BLaER1 treated with 17β-estradiol and CSF1 and Interleukin-3, amounts not matched to agents 10 nM and 100 nM (cell line): Measurements from ENCODE around the gene BCR.

Source experiments
- H3K27ac ChIP-seq, 11 experiments: shearing (Covaris generic); formaldehyde crosslinking; 2 replicates each; pipeline ENCODE4 v1.8.1; 2022
- H3K27me3 ChIP-seq, 11 experiments: shearing (Covaris generic); formaldehyde crosslinking; 2 replicates each; pipeline ENCODE4 v1.8.1; 2022
- H3K36me3 ChIP-seq, 11 experiments: shearing (Covaris generic); formaldehyde crosslinking; 2 replicates each; pipeline ENCODE4 v1.8.1; 2022
- H3K4me1 ChIP-seq, 10 experiments: shearing (Covaris generic); formaldehyde crosslinking; 2 replicates each; pipeline ENCODE4 v1.8.1; 2022
- H3K4me2 ChIP-seq, 11 experiments: shearing (Covaris generic); formaldehyde crosslinking; 2 replicates each; pipeline ENCODE4 v1.8.1; 2022
- H3K4me3 ChIP-seq, 10 experiments: shearing (Covaris generic); formaldehyde crosslinking; 2 replicates each; pipeline ENCODE4 v1.8.1; 2022
- H3K9ac ChIP-seq, 11 experiments: shearing (Covaris generic); formaldehyde crosslinking; 2 replicates each; pipeline ENCODE4 v1.8.1; 2022
- H3K9me3 ChIP-seq, 11 experiments: shearing (Covaris generic); formaldehyde crosslinking; replicated peaks in 1 of 11; 2 replicates each; pipeline ENCODE4 v1.8.1; 2022
- H4K20me1 ChIP-seq, 11 experiments: shearing (Covaris generic); formaldehyde crosslinking; 2 replicates each; pipeline ENCODE4 v1.8.1; 2022
- Cebpa-rat ChIP-seq, 11 experiments: shearing (Covaris generic); IDR thresholded peaks; 2 replicates each; pipeline ENCODE4 v1.8.1; 2022

The BCR gene

GRCh38 chr22:23193196-23193827 lies 13.0 kb downstream of the BCR start:
- peak overlapping the region in 1 of 11 experiments; percentile 44; a peak in 2 of 22 replicates for H3K9ac ChIP-seq
- no peak for TF ChIP-seq Cebpa-rat (IDR thresholded peaks at IDR 0.05)
- no peak overlapping the region for H3K4me3 ChIP-seq
- peaks cover 19 to 98% (median 84%) of the 10 kb centered on the region in 10 experiments for H3K4me1 ChIP-seq
- H3K27me3 ChIP-seq: no peaks in the 10 kb centered on the region
- peaks cover 8 to 81% (median 51%) of the 10 kb centered on the region in 11 experiments; a peak in 20 of 22 replicates for H3K36me3 ChIP-seq
- no peaks in the 10 kb centered on the region for H3K9me3 ChIP-seq
- peak overlapping the region; percentile 14 to 98 (median 91) for H3K4me2 ChIP-seq
- peak overlapping the region in 6 of 11 experiments; percentile 55 to 80 (median 66); a peak in 8 of 22 replicates for H3K27ac ChIP-seq
- H4K20me1 ChIP-seq: peaks cover 44 to 100% (median 62%) of the 10 kb centered on the region in 11 experiments; a peak in 21 of 22 replicates

DNA sequence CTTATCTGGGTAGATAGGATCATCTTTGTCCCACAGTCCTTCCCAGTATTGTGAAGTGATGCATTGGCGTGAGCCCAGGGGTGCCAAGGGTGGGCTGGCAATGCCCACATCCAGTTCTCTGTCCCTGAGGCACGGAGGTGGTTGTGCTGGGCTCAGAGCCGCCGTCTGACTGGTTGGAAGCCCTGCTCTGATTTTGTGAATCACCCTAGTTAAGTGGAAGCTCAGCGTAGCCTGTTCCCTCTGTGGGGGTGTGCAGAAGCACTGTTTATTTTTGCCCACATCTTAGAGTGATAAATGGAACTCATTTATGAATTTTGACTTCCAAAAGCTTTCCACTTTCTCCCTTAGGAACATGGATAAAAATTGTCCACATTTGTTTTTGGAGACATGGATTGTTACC lies 13.6 kb downstream of the BCR start:
- Histone ChIP-seq H4K20me1 (peaks cover 50 to 100% (median 67%) of the 10 kb centered on the region in 11 experiments; a peak in 21 of 22 replicates), H3K4me2 (peak overlapping the region; percentile 14 to 98 (median 91)), H3K4me1 (peaks cover 23 to 98% (median 84%) of the 10 kb centered on the region in 10 experiments), H3K27ac (peak overlapping the region in 5 of 11 experiments; percentile 4 to 80 (median 65); a peak in 4 of 22 replicates), H3K4me3 (no peak overlapping the region), H3K9me3 (no peaks in the 10 kb centered on the region), H3K36me3 (peaks cover 8 to 84% (median 57%) of the 10 kb centered on the region in 11 experiments; a peak in 20 of 22 replicates), H3K9ac (no peak overlapping the region), H3K27me3 (no peaks in the 10 kb centered on the region)
- TF ChIP-seq Cebpa-rat (IDR thresholded peaks at IDR 0.05): no peak

DNA sequence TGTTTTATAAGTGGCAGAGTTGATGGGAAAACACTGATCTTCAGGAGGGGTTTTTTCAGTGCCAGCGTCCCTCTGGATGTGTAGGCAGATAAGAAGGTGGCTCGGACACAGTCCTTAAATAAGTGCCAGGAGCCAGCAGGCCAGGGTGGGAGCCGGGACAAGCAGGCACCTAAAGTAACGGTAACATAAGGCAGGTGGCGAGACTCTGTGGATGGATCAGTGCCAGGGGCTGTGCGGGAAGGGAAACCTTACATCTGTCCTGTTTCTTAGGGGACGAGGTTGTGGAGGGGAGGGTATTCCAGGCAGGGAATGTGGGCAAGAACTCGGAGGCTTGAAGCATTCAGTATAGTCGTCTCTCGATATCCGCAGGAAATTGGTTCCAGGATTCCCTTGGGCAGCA lies 15.9 kb downstream of the BCR start:
- H4K20me1 ChIP-seq: peaks cover 64 to 100% (median 88%) of the 10 kb centered on the region in 11 experiments; a peak in 21 of 22 replicates
- H3K4me2 ChIP-seq: peak overlapping the region in 5 of 11 experiments; percentile 3 to 26 (median 11); a peak in 5 of 22 replicates
- no peak overlapping the region for H3K9ac ChIP-seq
- H3K4me3 ChIP-seq: no peak overlapping the region
- no peaks in the 10 kb centered on the region for H3K9me3 ChIP-seq
- H3K4me1 ChIP-seq: peaks cover 35 to 98% (median 84%) of the 10 kb centered on the region in 10 experiments
- no peak for TF ChIP-seq Cebpa-rat (IDR thresholded peaks at IDR 0.05)
- H3K36me3 ChIP-seq: peaks cover 8 to 76% (median 56%) of the 10 kb centered on the region in 11 experiments; a peak in 18 of 22 replicates
- no peaks in the 10 kb centered on the region for H3K27me3 ChIP-seq
- H3K27ac ChIP-seq: peak overlapping the region in 2 of 11 experiments; percentile 5 to 12; a peak in 1 of 22 replicates

GRCh38 chr22:23197836-23198235 lies 17.5 kb downstream of the BCR start:
- Histone ChIP-seq H3K27me3 (no peaks in the 10 kb centered on the region), H3K9me3 (no peaks in the 10 kb centered on the region), H3K9ac (peak overlapping the region in 1 of 11 experiments; percentile 33; a peak in 1 of 22 replicates), H4K20me1 (peaks cover 52 to 100% (median 88%) of the 10 kb centered on the region in 11 experiments; a peak in 21 of 22 replicates), H3K27ac (peak overlapping the region in 2 of 11 experiments; percentile 4 to 29; a peak in 2 of 22 replicates), H3K4me1 (peaks cover 25 to 91% (median 69%) of the 10 kb centered on the region in 10 experiments), H3K4me2 (peak overlapping the region in 7 of 11 experiments; percentile 38 to 68 (median 61); a peak in 8 of 22 replicates), H3K36me3 (peaks cover 0 to 67% (median 43%) of the 10 kb centered on the region in 11 experiments; a peak in 20 of 22 replicates), H3K4me3 (no peak overlapping the region)
- no peak for TF ChIP-seq Cebpa-rat (IDR thresholded peaks at IDR 0.05)

- Histone ChIP-seq H3K4me1 (peaks cover 12 to 88% (median 59%) of the 10 kb centered on the region in 10 experiments), H3K4me2 (peak overlapping the region; percentile 12 to 68 (median 57); a peak in 21 of 22 replicates), H3K27ac (peak overlapping the region in 3 of 11 experiments; percentile 19 to 47 (median 38); a peak in 4 of 22 replicates)
Measured at GRCh38 chr22:23199159-23199558, 18.9 kb downstream of the BCR start.

DNA sequence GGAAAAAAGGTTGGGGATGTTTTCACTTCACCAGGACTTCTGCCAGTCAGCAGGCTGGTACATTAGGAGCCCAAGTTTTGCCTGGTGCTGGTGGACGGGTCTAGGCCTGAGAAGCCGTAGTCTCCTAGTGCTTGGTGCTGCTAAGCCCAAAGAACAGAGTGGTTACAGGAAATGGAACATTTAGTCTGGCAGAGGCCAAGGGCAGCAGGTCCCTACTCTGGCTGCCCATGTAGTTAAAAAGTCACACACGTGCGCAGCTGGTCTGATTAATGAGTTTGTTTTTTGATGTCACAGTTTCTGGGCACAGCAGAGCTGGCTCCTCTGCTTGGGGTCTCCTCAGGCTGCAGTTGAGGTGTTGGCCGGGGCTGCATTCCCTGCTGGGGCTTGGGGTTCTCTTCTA lies 20.6 kb downstream of the BCR start:
- no peak overlapping the region for H3K9ac ChIP-seq
- no peak overlapping the region for H3K4me3 ChIP-seq
- peak overlapping the region in 5 of 11 experiments; percentile 5 to 63 (median 45); a peak in 7 of 22 replicates for H3K4me2 ChIP-seq
- no peaks in the 10 kb centered on the region for H3K27me3 ChIP-seq
- peaks cover 66 to 100% (median 98%) of the 10 kb centered on the region in 11 experiments; a peak in 21 of 22 replicates for H4K20me1 ChIP-seq
- TF ChIP-seq Cebpa-rat (IDR thresholded peaks at IDR 0.05): no peak
- H3K27ac ChIP-seq: peak overlapping the region in 3 of 11 experiments; percentile 4 to 30 (median 6); a peak in 2 of 22 replicates
- peaks cover 11 to 88% (median 62%) of the 10 kb centered on the region in 10 experiments for H3K4me1 ChIP-seq
- no peaks in the 10 kb centered on the region for H3K9me3 ChIP-seq
- H3K36me3 ChIP-seq: peaks cover 19 to 83% (median 61%) of the 10 kb centered on the region in 11 experiments; a peak in 21 of 22 replicates

More at GRCh38 chr22:23199159-23199558, 18.9 kb downstream of the BCR start:
- H3K9ac ChIP-seq: peak overlapping the region in 2 of 11 experiments; percentile 6 to 27; a peak in 1 of 22 replicates
- peaks cover 52 to 100% (median 88%) of the 10 kb centered on the region in 11 experiments; a peak in 20 of 22 replicates for H4K20me1 ChIP-seq
- no peak for TF ChIP-seq Cebpa-rat (IDR thresholded peaks at IDR 0.05)
- H3K9me3 ChIP-seq: no peaks in the 10 kb centered on the region
- no peak overlapping the region for H3K4me3 ChIP-seq
- peaks cover 11 to 71% (median 46%) of the 10 kb centered on the region in 11 experiments; a peak in 21 of 22 replicates for H3K36me3 ChIP-seq
- H3K27me3 ChIP-seq: no peaks in the 10 kb centered on the region

DNA sequence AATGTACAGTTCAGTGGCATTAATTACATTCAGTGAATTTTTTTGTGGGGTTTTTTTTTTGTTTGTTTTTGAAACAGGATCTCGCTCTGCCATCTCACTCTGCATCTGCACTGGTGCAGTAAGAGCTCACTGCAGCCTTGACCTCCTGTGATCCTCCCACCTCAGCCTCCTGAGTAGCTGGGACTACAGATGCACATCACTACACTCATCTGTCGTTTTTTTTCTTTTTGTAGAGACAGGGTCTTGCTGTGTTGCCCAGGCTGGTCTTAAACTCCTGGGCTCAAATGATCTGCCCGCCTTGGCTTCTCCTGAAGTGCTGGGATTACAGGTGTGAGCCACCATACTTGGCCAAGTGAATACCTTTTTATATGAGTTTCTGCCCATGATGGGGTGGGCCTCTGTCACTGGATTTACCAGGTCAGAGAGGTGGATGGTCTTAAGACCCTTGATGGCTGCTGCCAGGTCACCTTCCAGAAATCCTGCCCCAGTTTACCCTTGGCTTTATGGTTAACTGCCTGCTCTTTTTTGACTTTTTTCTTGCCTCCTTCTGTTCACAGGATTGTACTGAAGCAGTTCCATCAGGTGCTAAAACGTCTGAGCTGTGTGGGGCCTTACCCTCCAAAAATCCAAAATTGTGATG lies 22.6 kb downstream of the BCR start:
- H3K9ac ChIP-seq: no peak overlapping the region
- no peak for TF ChIP-seq Cebpa-rat (IDR thresholded peaks at IDR 0.05)
- H3K4me1 ChIP-seq: peaks cover 14 to 83% (median 61%) of the 10 kb centered on the region in 10 experiments
- H3K4me3 ChIP-seq: no peak overlapping the region
- H3K9me3 ChIP-seq: no peaks in the 10 kb centered on the region
- H3K4me2 ChIP-seq: no peak overlapping the region
- H4K20me1 ChIP-seq: peaks cover 59 to 99% (median 93%) of the 10 kb centered on the region in 11 experiments; a peak in 21 of 22 replicates
- no peak overlapping the region for H3K27ac ChIP-seq
- H3K27me3 ChIP-seq: no peaks in the 10 kb centered on the region
- peaks cover 19 to 72% (median 53%) of the 10 kb centered on the region in 11 experiments for H3K36me3 ChIP-seq

GRCh38 chr22:23203452-23204124 lies 23.3 kb downstream of the BCR start:
- Histone ChIP-seq H3K4me3 (no peak overlapping the region), H4K20me1 (peaks cover 56 to 99% (median 93%) of the 10 kb centered on the region in 11 experiments; a peak in 21 of 22 replicates), H3K27me3 (no peaks in the 10 kb centered on the region), H3K4me2 (0 out of 22 replicates have a peak overlapping the region, but pooled peaks of 1 of the 11 experiments have one; percentile 5), H3K27ac (no peak overlapping the region), H3K36me3 (peaks cover 19 to 66% (median 46%) of the 10 kb centered on the region in 11 experiments), H3K4me1 (peaks cover 20 to 83% (median 61%) of the 10 kb centered on the region in 10 experiments), H3K9ac (no peak overlapping the region), H3K9me3 (no peaks in the 10 kb centered on the region)
- TF ChIP-seq Cebpa-rat (IDR thresholded peaks at IDR 0.05): no peak
